NT2/D1 (cell line): ENCODE data around the gene SLC8A1.

ENCODE experiments used
- SUZ12 ChIP-seq: IDR thresholded peaks from 2 replicates; pipeline ENCODE4 v1.6.1; 2011; ENCODE audit not compliant: insufficient read length, insufficient read depth; ENCODE audit errors: extremely low read depth
- YY1 ChIP-seq: IDR thresholded peaks from 2 replicates; pipeline ENCODE4 v1.6.1; 2011; ENCODE audit not compliant: insufficient read length, insufficient read depth

GRCh38 chr2:40401896-40402295, 50.0 kb downstream of the SLC8A1 start:
- TF ChIP-seq YY1 (no peak), SUZ12 (no peak)
